Activated CD4-positive, alpha-beta T cell treated with anti-CD3 and anti-CD28 coated beads for 1 hour (primary cell): ENCODE results near the gene ANO2.

ENCODE experiments used
- DNase-seq: peaks from one replicate; pipeline ENCODE4 v3.0.0-alpha.2; 2020

The ANO2 gene

GRCh38 chr12:5650829-5651461 is 294.1 kb downstream of the ANO2 start:
- DNase-seq: no peak

GRCh38 chr12:5650281-5650680 is 294.8 kb downstream of the ANO2 start:
- DNase-seq: no peak

GRCh38 chr12:5648692-5649359 is 296.2 kb downstream of the ANO2 start:
- no peak for DNase-seq

- no peak for DNase-seq
Measured at GRCh38 chr12:5643266-5643665, 301.8 kb downstream of the ANO2 start.

- DNase-seq: no peak
Measured at GRCh38 chr12:5637698-5638097, 307.4 kb downstream of the ANO2 start.

GRCh38 chr12:5636907-5637306 is 308.2 kb downstream of the ANO2 start:
- no peak for DNase-seq

- DNase-seq: no peak
Measured at GRCh38 chr12:5633106-5633505, 312.0 kb downstream of the ANO2 start.

GRCh38 chr12:5632453-5632852 is 312.6 kb downstream of the ANO2 start:
- no peak for DNase-seq

GRCh38 chr12:5631497-5631896 is 313.6 kb downstream of the ANO2 start:
- no peak for DNase-seq

- DNase-seq: no peak
Measured at GRCh38 chr12:5630726-5631125, 314.3 kb downstream of the ANO2 start.

- no peak for DNase-seq
Measured at GRCh38 chr12:5628501-5628900, 316.6 kb downstream of the ANO2 start.

GRCh38 chr12:5627053-5627630 is 317.9 kb downstream of the ANO2 start:
- DNase-seq: no peak

GRCh38 chr12:5626151-5626550 is 318.9 kb downstream of the ANO2 start:
- no peak for DNase-seq

GRCh38 chr12:5624486-5625272 is 320.4 kb downstream of the ANO2 start:
- no peak for DNase-seq

- no peak for DNase-seq
Measured at GRCh38 chr12:5623411-5623810, 321.6 kb downstream of the ANO2 start.

- DNase-seq: no peak
Measured at GRCh38 chr12:5622280-5622679, 322.8 kb downstream of the ANO2 start.

- DNase-seq: no peak
Measured at GRCh38 chr12:5621329-5621728, 323.7 kb downstream of the ANO2 start.

GRCh38 chr12:5620896-5621295 is 324.2 kb downstream of the ANO2 start:
- DNase-seq: no peak

- no peak for DNase-seq
Measured at GRCh38 chr12:5619628-5620027, 325.4 kb downstream of the ANO2 start.

- no peak for DNase-seq
Measured at GRCh38 chr12:5616854-5617253, 328.2 kb downstream of the ANO2 start.

GRCh38 chr12:5615760-5616159 is 329.3 kb downstream of the ANO2 start:
- no peak for DNase-seq

- DNase-seq: no peak
Measured at GRCh38 chr12:5614256-5614655, 330.8 kb downstream of the ANO2 start.

GRCh38 chr12:5612556-5613410 is 332.3 kb downstream of the ANO2 start:
- DNase-seq: no peak
